DND-41 (cell line): ENCODE data around the gene SLC24A4.

ENCODE experiments used
- CTCF ChIP-seq: IDR thresholded peaks from 2 replicates; pipeline ENCODE4 v1.5.1; 2012; ENCODE audit warnings: borderline replicate concordance, low read length, moderate library complexity, mild to moderate bottlenecking; ENCODE audit not compliant: poor library complexity, severe bottlenecking; ENCODE audit errors: extremely low read depth
- EZH2 ChIP-seq: IDR thresholded peaks from 3 replicates; pipeline ENCODE4 v1.6.1; 2012; ENCODE audit warnings: borderline replicate concordance, low read depth, mild to moderate bottlenecking, moderate library complexity, low read length, inconsistent platforms; ENCODE audit not compliant: severe bottlenecking

- no peak for TF ChIP-seq CTCF
- no peak for TF ChIP-seq EZH2
These were observed 81.1 kb downstream of the SLC24A4 start for GRCh38 chr14:92404018-92404417.
